Ishikawa (cell line): ENCODE results near the gene LAPTM5.

ENCODE experiments used
- CEBPB ChIP-seq: IDR thresholded peaks from 2 replicates; pipeline ENCODE4 v1.6.1; 2012
- CREB1 ChIP-seq: IDR thresholded peaks from 2 replicates; pipeline ENCODE4 v1.6.1; 2012; ENCODE audit warnings: low read depth
- EGR1 ChIP-seq: IDR thresholded peaks from 2 replicates; pipeline ENCODE4 v1.6.1; 2012
- EP300 ChIP-seq: IDR thresholded peaks from 2 replicates; pipeline ENCODE4 v1.6.1; 2012; ENCODE audit warnings: borderline replicate concordance
- FOXM1 ChIP-seq: IDR thresholded peaks from 2 replicates; pipeline ENCODE4 v1.6.1; 2012; ENCODE audit warnings: low read depth, borderline replicate concordance
- NFIC ChIP-seq: IDR thresholded peaks from 2 replicates; pipeline ENCODE4 v1.6.1; 2012
- RAD21 ChIP-seq: IDR thresholded peaks from 2 replicates; pipeline ENCODE4 v1.6.1; 2012; ENCODE audit warnings: low read depth
- TAF1 ChIP-seq: IDR thresholded peaks from 2 replicates; pipeline ENCODE4 v1.6.1; 2012; ENCODE audit warnings: low read depth, mild to moderate bottlenecking
- TCF12 ChIP-seq: IDR thresholded peaks from 2 replicates; pipeline ENCODE4 v1.6.1; 2012; ENCODE audit warnings: low read depth
- TEAD4 ChIP-seq: IDR thresholded peaks from 2 replicates; pipeline ENCODE4 v1.6.1; 2012
- USF1 ChIP-seq: IDR thresholded peaks from 2 replicates; pipeline ENCODE4 v1.6.1; 2012
- YY1 ChIP-seq: IDR thresholded peaks from 2 replicates; pipeline ENCODE4 v1.6.1; 2012; ENCODE audit warnings: low read depth
- ZBTB7A ChIP-seq: IDR thresholded peaks from 2 replicates; pipeline ENCODE4 v1.6.1; 2012; ENCODE audit warnings: low read depth
- TF ChIP-seq, protein P1 (sequence below): IDR thresholded peaks from 2 replicates; pipeline ENCODE4 v1.6.1; 2012
- TF ChIP-seq, protein P2 (sequence below): IDR thresholded peaks from 2 replicates; pipeline ENCODE4 v1.6.1; 2012; ENCODE audit warnings: low read depth, mild to moderate bottlenecking

LAPTM5 gene

GRCh38 chr1:30744060-30744756, 13.4 kb downstream of the LAPTM5 start:
- TF ChIP-seq EGR1 = no peak
- no peak for TF ChIP-seq FOXM1
- TF ChIP-seq TEAD4 = no peak
- no peak for TF ChIP-seq TCF12
- TF ChIP-seq TAF1 = no peak
- TF ChIP-seq ZBTB7A = no peak
- no peak for TF ChIP-seq USF1
- no peak for TF ChIP-seq CEBPB
- TF ChIP-seq EP300 = no peak
- TF ChIP-seq YY1 = no peak
- TF ChIP-seq NFIC = no peak
- TF ChIP-seq RAD21 = no peak
- no peak for TF ChIP-seq CREB1
- TF ChIP-seq, protein P1, sequence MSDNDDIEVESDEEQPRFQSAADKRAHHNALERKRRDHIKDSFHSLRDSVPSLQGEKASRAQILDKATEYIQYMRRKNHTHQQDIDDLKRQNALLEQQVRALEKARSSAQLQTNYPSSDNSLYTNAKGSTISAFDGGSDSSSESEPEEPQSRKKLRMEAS = no peak
- TF ChIP-seq, protein P2, sequence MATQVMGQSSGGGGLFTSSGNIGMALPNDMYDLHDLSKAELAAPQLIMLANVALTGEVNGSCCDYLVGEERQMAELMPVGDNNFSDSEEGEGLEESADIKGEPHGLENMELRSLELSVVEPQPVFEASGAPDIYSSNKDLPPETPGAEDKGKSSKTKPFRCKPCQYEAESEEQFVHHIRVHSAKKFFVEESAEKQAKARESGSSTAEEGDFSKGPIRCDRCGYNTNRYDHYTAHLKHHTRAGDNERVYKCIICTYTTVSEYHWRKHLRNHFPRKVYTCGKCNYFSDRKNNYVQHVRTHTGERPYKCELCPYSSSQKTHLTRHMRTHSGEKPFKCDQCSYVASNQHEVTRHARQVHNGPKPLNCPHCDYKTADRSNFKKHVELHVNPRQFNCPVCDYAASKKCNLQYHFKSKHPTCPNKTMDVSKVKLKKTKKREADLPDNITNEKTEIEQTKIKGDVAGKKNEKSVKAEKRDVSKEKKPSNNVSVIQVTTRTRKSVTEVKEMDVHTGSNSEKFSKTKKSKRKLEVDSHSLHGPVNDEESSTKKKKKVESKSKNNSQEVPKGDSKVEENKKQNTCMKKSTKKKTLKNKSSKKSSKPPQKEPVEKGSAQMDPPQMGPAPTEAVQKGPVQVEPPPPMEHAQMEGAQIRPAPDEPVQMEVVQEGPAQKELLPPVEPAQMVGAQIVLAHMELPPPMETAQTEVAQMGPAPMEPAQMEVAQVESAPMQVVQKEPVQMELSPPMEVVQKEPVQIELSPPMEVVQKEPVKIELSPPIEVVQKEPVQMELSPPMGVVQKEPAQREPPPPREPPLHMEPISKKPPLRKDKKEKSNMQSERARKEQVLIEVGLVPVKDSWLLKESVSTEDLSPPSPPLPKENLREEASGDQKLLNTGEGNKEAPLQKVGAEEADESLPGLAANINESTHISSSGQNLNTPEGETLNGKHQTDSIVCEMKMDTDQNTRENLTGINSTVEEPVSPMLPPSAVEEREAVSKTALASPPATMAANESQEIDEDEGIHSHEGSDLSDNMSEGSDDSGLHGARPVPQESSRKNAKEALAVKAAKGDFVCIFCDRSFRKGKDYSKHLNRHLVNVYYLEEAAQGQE = no peak

DNA sequence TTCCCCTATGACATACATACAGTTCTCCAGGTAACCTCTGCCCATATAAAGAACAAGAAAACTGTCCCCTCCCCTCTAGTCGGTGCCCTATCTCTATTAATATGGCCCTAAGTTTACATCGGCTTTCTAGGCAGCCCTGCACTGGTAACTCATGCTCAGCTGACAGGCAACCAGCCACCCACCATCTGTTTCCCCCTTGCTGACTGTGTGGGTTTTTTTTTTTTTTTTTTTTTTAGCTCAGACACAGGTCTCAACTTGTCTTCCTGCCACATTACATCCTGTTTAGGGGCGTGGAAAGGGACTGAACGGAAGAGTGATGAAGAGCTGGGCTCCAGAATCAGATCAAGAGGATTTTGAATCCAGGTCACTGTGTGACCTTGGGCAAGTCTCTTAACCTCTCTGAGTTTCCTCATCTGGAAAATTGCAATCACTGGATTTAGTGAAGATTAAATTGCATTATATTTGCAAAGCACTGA, 14.0 kb downstream of the LAPTM5 start:
- TF ChIP-seq, protein P1 = no peak
- TF ChIP-seq RAD21 (no peak), EGR1 (no peak), CREB1 (no peak), YY1 (no peak), TCF12 (no peak), TAF1 (no peak)

DNA sequence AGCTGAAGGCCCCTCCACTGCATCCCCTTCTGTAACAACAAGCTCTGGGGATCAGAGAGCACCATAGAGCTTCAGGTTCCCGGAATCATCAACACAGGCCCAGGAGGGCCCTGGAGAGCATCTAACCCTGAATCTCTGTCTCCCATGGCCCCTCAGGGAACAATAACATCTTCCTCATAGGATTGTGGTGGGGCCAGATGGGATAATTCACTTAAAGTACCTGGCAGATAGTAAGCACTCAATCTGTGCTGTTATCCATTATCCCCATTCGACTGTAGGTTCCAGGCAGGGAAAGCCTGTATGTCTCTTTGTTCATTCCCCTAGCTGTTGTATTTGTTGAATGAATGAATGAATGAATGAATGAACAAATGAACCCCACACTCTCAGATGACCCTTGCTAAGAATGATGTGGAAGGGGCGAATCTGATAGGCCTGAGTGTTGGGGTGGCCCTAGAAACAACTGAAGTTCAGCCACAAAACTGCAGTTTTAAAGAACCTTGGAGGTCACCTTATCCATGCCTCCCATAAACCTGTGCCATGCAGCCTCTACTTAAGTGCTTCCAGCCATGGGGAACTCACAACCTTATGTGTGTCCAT, 14.5 kb downstream of the LAPTM5 start:
- no peak for TF ChIP-seq TCF12
- no peak for TF ChIP-seq YY1
- no peak for TF ChIP-seq USF1
- no peak for TF ChIP-seq FOXM1
- TF ChIP-seq, protein P1 = no peak
- no peak for TF ChIP-seq TAF1
- no peak for TF ChIP-seq EGR1
- no peak for TF ChIP-seq RAD21
- TF ChIP-seq TEAD4 = no peak
- TF ChIP-seq ZBTB7A = no peak
- no peak for TF ChIP-seq CEBPB
- no peak for TF ChIP-seq CREB1
- TF ChIP-seq EP300 = no peak

DNA sequence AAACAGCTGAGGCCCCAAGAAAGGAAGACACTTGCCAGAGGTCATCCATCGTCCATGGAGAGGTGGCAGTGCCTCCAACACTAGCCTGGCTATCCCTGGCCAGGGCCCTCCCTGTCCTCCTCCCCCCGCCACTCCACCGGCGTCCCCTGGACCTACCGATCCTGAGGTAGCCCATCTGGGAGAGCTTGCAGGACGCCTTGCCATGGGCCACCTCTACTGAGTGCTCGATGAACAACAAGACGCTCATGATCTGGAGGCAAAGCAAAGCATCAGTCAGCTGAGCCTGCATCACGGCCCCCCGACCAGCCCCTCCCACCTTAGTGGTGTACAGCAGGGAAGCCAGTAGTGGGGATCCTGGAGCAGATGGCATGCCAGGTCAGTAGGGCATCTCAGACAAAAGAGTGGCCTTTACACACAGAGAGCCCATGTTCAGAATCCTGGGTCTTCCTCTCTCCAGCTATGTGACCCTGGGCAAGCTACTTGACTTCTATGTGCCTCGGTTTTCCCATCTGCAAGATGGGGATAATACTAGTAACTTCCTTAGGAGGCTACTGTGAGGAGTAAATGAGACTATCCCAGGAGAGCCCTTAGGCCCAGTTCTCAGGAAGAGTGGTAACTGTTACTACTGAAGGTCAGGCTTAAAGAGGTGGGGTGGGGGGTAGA, 15.1 kb downstream of the LAPTM5 start:
- TF ChIP-seq CEBPB (no peak), YY1 (no peak), ZBTB7A (no peak), TAF1 (no peak), RAD21 (no peak), TEAD4 (no peak), CREB1 (no peak), USF1 (no peak), EGR1 (no peak), TCF12 (no peak), NFIC (no peak), FOXM1 (no peak), EP300 (no peak)
- TF ChIP-seq, protein P1 = no peak
- TF ChIP-seq, protein P2 = no peak
